Measurements from ENCODE around the gene MYEOV. TPM values are rescaled to one million over a fixed set of nuclear protein-coding genes. Genes with fewer than 3 reads are reported as not detected.

Gene MYEOV
- total RNA-seq (2013), result 0.19 TPM
- polyA plus RNA-seq (under 1 TPM in 1 of 3 donors, not detected in 2; 0.03 TPM), polyA minus RNA-seq (0.28 and 0.96 TPM in 2 replicates), total RNA-seq (0 to 3.0 (median 0.82) reads per million in 11 experiments)

GRCh38 chr11:69293819-69294505 is at the start of gene MYEOV:
TSS of gene MYEOV (plus strand) at chr11:69294155. CDS start at chr11:69295355, 1,200 bp downstream.
- no peak within 1 kb of the TSS for H3K27ac ChIP-seq (ENCODE audit: low read depth in 1 of 2, low read length in 2 of 2)
- H3K36me3 ChIP-seq (replicated peaks in 1 of 2; ENCODE audit: control insufficient read depth in 1 of 2, insufficient read depth in 2 of 2, low read length in 2 of 2), result no peaks in the 10 kb centered on the region
- Mint-ChIP-seq H3K27ac (peak within 1 kb of the TSS in 1 of 7 donors; percentile 49), H3K4me3 (peak within 1 kb of the TSS in 1 of 2 donors; percentile 32), H3K27me3 (ENCODE audit: low read depth in 3 of 3) (peaks cover 15 to 26% (median 18%) of the 10 kb centered on the region in 3 donors), H3K36me3 (peaks cover 0 to 2% of the 10 kb centered on the region in 2 donors), H3K4me1 (peaks cover 49% of the 10 kb centered on the region), H3K9me3 (peaks cover 0 to 10% (median 2%) of the 10 kb centered on the region in 7 donors)
- no peak within 1 kb of the TSS for H2AFZ ChIP-seq (ENCODE audit: insufficient read depth, low read depth, low read length, poor library complexity, severe bottlenecking)
- H3K9me3 ChIP-seq (replicated peaks in 1 of 2; ENCODE audit: control insufficient read depth in 1 of 2, insufficient read depth in 1 of 2, low read length in 2 of 2), result no peaks in the 10 kb centered on the region
- intact Hi-C loops (cut with micrococcal nuclease), result loop anchor here (5.0 to 10.0 kb wide), 4 partner anchors 143 to 381 kb away; partner anchors contain the start of genes CCND1 (in 1 of the 2), LTO1 (in 1 of the 2) and TPCN2 (in 1 of the 2)
- H3K4me3 ChIP-seq (replicated peaks in 1 of 3; ENCODE audit: low read depth in 2 of 3, low read length in 3 of 3), result no peak within 1 kb of the TSS
- TF ChIP-seq CTCF (IDR thresholded peaks at IDR 0.05), result no peak
- no peaks in the 10 kb centered on the region for H3K79me2 ChIP-seq (ENCODE audit: insufficient read depth, low read length)
- H3K4me1 ChIP-seq (ENCODE audit: control insufficient read depth in 1 of 2, insufficient read depth in 2 of 2, low read length in 2 of 2), result peaks cover 41 to 48% of the 10 kb centered on the region in 2 donors
- peaks cover 17% of the 10 kb centered on the region for H4K20me1 ChIP-seq (ENCODE audit: insufficient read depth, low read length)
- DNase-seq, result peak in 1 of 3 donors; percentile 24
- H3K9ac ChIP-seq (ENCODE audit: insufficient read depth, low read length, poor library complexity, severe bottlenecking), result no peak within 1 kb of the TSS
- H3K27me3 ChIP-seq (ENCODE audit: control insufficient read depth in 2 of 2, insufficient read depth in 2 of 2, low read length in 2 of 2), result peaks cover 0 to 9% of the 10 kb centered on the region in 2 donors
- H3K4me2 ChIP-seq (replicated peaks; ENCODE audit: extremely low read depth, low read length, poor library complexity, severe bottlenecking), result no peak within 1 kb of the TSS
- 98% methylated on average over 8 of the region's 16 CpGs for WGBS (ENCODE audit: insufficient coverage)

- no peak overlapping the region for H3K4me3 ChIP-seq (replicated peaks in 1 of 3; ENCODE audit: low read depth in 2 of 3, low read length in 3 of 3)
- Mint-ChIP-seq H3K36me3 (no peaks in the 10 kb centered on the region), H3K4me3 (no peak overlapping the region), H3K27me3 (ENCODE audit: low read depth in 3 of 3) (peaks cover 7 to 12% (median 11%) of the 10 kb centered on the region in 3 donors), H3K27ac (no peak overlapping the region), H3K9me3 (peaks cover 0 to under 1% (median 0%) of the 10 kb centered on the region in 7 donors), H3K4me1 (peaks cover 10% of the 10 kb centered on the region)
- H3K27ac ChIP-seq (ENCODE audit: low read depth in 1 of 2, low read length in 2 of 2), result no peak overlapping the region
- DNase-seq, result no peak
- no peak for TF ChIP-seq CTCF (IDR thresholded peaks at IDR 0.05)
- H3K4me2 ChIP-seq (replicated peaks; ENCODE audit: extremely low read depth, low read length, poor library complexity, severe bottlenecking), result no peak overlapping the region
- no peaks in the 10 kb centered on the region for H3K9me3 ChIP-seq (replicated peaks in 1 of 2; ENCODE audit: control insufficient read depth in 1 of 2, insufficient read depth in 1 of 2, low read length in 2 of 2)
- H3K9ac ChIP-seq (ENCODE audit: insufficient read depth, low read length, poor library complexity, severe bottlenecking), result no peak overlapping the region
- no peaks in the 10 kb centered on the region for H3K27me3 ChIP-seq (ENCODE audit: control insufficient read depth in 2 of 2, insufficient read depth in 2 of 2, low read length in 2 of 2)
- intact Hi-C loops (cut with micrococcal nuclease), result no loop called here
- H2AFZ ChIP-seq (ENCODE audit: insufficient read depth, low read depth, low read length, poor library complexity, severe bottlenecking), result no peak overlapping the region
- no peaks in the 10 kb centered on the region for H4K20me1 ChIP-seq (ENCODE audit: insufficient read depth, low read length)
- no peaks in the 10 kb centered on the region for H3K36me3 ChIP-seq (replicated peaks in 1 of 2; ENCODE audit: control insufficient read depth in 1 of 2, insufficient read depth in 2 of 2, low read length in 2 of 2)
- H3K4me1 ChIP-seq (ENCODE audit: control insufficient read depth in 1 of 2, insufficient read depth in 2 of 2, low read length in 2 of 2), result peaks cover 4 to 9% of the 10 kb centered on the region in 2 donors
- WGBS (ENCODE audit: insufficient coverage), result 100% methylated on average over 1 of the region's 3 CpGs
- H3K79me2 ChIP-seq (ENCODE audit: insufficient read depth, low read length), result no peaks in the 10 kb centered on the region
Measured at GRCh38 chr11:69244266-69244665, 49.7 kb upstream of the MYEOV start.
